HG03045 (cell line): ENCODE measurements around the gene RAMP1.

Experiments used
- ATAC-seq: cut with Tn5 transposase; IDR thresholded peaks from one replicate; pipeline ENCODE4 v1.9.1; 2021; ENCODE audit warnings: mild to moderate bottlenecking, moderate library complexity; ENCODE audit not compliant: unreplicated experiment

The RAMP1 gene

DNA sequence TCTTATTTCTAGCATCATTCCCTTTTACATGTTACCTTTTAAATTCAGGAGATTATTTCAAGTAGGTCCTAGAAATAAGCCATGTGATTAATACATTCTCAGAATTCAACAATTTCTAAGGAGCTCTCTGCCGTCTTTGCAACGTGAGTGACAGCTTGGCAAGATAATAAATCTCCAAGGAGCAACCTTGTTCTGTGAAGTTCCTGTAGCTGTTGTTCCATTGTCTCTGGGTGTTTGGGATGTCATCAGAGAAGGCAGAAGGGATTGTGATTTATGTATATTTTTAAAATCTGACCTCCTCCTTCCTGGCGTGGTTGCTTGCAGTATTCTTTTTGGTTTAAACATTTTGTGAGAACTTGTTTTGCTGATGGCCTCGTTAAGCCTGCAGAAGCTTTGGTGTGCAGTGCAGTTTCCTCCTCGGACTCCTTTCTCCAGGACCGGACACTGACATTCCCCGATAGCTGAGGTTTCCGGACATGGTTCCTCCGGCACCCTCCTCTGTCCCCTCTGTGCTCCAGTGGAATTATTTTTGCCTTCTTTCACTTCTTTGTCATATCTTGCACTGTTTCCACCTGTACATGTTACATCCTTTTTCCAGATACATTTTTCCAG, 33.7 kb downstream of the RAMP1 start:
- no peak for ATAC-seq

GRCh38 chr2:237894396-237894979, 35.1 kb downstream of the RAMP1 start:
- no peak for ATAC-seq

GRCh38 chr2:237894986-237895543, 35.6 kb downstream of the RAMP1 start:
- no peak for ATAC-seq

- ATAC-seq, result no peak
Measured at GRCh38 chr2:237895544-237896506, 36.4 kb downstream of the RAMP1 start.

DNA sequence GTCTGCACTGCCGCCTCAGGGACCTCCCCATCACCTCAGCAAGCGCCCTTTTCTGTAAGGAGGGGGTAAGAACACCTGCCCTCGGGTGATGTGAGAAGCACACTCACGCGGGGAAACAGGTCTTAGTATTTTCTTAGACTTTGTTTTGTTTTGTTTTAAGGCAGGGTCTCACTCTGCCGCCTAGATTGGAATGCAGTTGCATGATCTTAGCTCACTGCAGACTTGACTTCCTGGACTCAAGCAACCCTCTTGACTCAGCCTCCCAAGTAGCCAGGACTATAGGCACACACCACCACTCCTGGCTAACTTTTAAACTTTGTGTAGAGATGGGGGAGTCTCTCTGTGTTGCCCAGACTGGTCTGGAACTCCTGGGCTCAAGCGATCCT, 37.1 kb downstream of the RAMP1 start:
- no peak for ATAC-seq

GRCh38 chr2:237896956-237897355, 37.5 kb downstream of the RAMP1 start:
- ATAC-seq, result no peak

DNA sequence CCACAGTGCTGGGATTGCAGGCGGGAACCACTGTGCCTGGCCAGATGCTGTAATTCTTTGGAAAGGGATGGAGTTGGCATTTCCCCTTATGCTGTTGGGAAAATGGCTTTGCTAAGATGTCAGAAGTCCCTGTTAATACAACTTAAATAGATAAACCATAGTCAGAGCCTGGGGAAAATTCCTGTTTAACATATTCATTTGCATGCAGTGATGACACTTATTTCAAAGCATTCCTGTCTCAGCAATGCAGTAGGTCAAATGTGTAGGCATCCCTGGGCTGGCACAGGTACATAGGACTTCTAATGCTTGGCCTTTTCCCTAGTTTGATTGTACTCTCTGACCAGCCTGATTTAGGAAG, 38.6 kb downstream of the RAMP1 start:
- ATAC-seq, result no peak

GRCh38 chr2:237900891-237901831, 41.7 kb downstream of the RAMP1 start:
- no peak for ATAC-seq

- no peak for ATAC-seq
Measured at GRCh38 chr2:237901932-237902850, 42.8 kb downstream of the RAMP1 start.

DNA sequence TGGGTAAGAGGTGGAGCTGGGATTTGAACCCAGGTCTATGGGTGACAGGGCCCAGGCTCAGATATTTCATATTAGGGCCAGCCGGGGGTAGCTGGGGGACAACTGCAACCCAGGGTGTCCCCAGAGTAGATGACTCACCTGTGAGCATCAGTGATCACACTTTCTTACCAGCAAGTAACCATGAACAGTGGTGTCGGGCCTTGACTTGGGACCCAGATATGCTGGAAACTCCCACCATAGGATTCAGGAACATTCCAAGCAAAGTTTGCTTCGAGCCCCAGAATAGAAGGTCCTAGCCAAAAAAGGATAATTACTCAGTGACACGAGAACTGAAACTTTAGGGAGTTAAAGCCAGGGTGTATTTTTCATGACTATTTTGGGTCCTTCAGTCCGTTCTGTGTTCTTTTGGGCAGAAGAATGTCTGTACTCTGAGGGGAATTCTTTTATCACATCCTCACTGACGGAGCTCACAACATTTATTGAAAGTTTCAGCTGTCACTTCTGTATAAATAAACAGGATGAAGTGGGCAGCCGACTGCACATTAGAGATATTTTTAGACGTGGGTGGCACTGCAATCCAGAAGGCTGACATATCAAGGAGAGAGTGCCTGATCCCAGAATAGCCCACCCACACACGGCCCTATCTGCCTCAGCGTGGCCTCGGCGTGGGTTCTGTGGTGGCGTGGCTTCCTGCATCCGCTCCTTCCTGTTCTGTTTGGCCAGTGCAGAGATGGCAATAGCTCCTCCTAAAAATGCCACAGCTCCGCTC, 45.6 kb downstream of the RAMP1 start:
- no peak for ATAC-seq

- no peak for ATAC-seq
Measured at GRCh38 chr2:237907144-237907543, 47.7 kb downstream of the RAMP1 start.

- no peak for ATAC-seq
Measured at GRCh38 chr2:237909075-237909695, 49.8 kb downstream of the RAMP1 start.

GRCh38 chr2:237909801-237910475, 50.5 kb downstream of the RAMP1 start:
- ATAC-seq, result no peak

DNA sequence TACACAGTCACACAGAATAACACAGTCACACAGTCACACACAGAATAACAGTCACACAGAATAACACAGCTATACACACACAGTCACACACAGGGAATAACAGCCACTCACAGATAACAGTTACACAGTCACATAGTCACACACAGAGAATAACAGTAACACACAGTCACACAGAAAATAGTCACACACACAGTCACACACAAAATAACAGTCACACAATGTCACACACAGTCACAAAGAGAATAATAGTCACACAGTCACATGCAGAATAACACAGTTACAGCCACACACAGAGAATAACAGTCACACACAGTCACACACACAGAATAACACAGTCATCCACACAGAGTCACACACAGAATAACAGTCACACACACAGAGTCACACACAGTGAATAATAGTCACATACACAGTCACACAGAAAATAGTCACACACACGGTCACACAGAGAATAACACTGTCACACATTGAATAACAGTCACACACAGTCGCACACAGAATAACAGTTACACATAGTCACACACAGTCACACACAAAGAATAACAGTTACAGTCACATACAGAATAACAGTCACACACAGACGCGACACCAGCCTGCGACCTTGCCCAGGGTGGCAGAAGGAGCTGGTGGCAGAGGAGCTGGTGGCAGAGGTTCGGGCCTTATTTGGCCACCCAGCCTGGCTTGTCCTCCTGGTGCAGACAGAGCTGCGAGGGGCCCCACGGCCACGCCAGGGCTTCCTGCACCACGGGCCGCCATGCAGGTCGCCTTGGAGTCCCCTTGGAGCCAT, 51.3 kb downstream of the RAMP1 start:
- no peak for ATAC-seq

- no peak for ATAC-seq
Measured at GRCh38 chr2:237911363-237912017, 52.1 kb downstream of the RAMP1 start.
